DOHH2 (cell line): ENCODE results near the gene ABCD2.
"Not testable (repeated sequence)": the region's sequence is repeated elsewhere in the genome, so short reads cannot be mapped to it uniquely, and the experiment has no call there.

Experiments used
- CTCF ChIP-seq: fragments of 200-600 bp; sonication (generic); IDR thresholded peaks from one replicate; pipeline ENCODE4 v1.5.1; 2014; ENCODE audit warnings: antibody characterized with exemption, mild to moderate bottlenecking, low read depth, low read length; ENCODE audit not compliant: poor library complexity, severe bottlenecking
- EZH2phosphoT487 ChIP-seq: fragments of 200-600 bp; sonication (generic); IDR thresholded peaks from 2 replicates; pipeline ENCODE4 v1.6.1; 2017; ENCODE audit warnings: borderline replicate concordance, mild to moderate bottlenecking, antibody characterized with exemption, low read length, moderate library complexity, mixed read lengths

GRCh38 chr12:39544211-39544610 lies 75.4 kb downstream of the ABCD2 start:
- not testable (repeated sequence) for TF ChIP-seq CTCF, EZH2phosphoT487
